ENCODE data around the gene C9orf152. TPM values are rescaled to one million over a fixed set of nuclear protein-coding genes. Genes with fewer than 3 reads are reported as not detected.

The C9orf152 gene
- total RNA-seq, 1 donor from 2014 or later, result not detected

DNA sequence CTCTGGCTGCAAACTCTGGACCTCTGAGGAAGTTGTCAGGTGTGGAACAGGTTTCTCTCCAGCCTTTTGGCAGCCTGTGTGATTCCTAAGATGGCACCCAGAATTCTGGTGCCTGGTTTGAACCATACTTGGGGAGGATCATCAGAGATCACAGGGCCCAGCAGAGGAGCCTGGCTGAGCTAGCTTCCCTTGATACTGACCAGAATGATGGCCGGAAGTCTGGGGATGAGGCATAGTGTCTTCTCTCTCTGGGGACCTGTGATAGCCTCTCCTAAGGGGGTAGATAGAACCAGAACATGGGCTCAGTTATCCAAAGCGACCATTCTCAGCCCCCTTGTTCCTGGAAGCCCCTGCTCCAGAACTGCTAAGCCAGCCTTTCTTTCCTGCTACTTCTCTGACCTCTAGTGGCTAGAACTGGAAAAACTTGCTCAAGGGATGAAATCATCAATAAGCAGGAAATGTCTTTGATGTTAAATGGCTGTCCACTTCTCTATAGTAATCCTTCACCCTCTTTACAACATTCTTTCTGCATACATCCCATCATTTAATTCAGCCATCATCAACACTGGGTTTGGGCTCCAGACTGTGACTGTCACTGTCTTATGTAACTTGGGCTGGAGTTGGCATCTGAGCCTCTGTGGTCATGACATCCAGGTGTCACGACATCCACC, 55.1 kb downstream of the C9orf152 start:
- Histone ChIP-seq H3K4me3 (no peak overlapping the region), H3K27me3 (no peaks in the 10 kb centered on the region), H3K79me2 (ENCODE audit: low read depth) (peaks cover 7% of the 10 kb centered on the region), H2AFZ (replicated peaks) (no peak overlapping the region), H3K9me3 (ENCODE audit: low read depth) (no peaks in the 10 kb centered on the region), H3K4me1 (no peaks in the 10 kb centered on the region), H4K20me1 (ENCODE audit: low read depth) (peaks cover 16% of the 10 kb centered on the region), H3K9ac (no peak overlapping the region), H3F3A (ENCODE audit: low read depth) (no peaks in the 10 kb centered on the region), H3K27ac (no peak overlapping the region), H3K4me2 (no peak overlapping the region), H3K36me3 (no peaks in the 10 kb centered on the region)
- peaks cover 21% of the 10 kb centered on the region for H3K36me3 Mint-ChIP-seq
- TF ChIP-seq, protein P1, sequence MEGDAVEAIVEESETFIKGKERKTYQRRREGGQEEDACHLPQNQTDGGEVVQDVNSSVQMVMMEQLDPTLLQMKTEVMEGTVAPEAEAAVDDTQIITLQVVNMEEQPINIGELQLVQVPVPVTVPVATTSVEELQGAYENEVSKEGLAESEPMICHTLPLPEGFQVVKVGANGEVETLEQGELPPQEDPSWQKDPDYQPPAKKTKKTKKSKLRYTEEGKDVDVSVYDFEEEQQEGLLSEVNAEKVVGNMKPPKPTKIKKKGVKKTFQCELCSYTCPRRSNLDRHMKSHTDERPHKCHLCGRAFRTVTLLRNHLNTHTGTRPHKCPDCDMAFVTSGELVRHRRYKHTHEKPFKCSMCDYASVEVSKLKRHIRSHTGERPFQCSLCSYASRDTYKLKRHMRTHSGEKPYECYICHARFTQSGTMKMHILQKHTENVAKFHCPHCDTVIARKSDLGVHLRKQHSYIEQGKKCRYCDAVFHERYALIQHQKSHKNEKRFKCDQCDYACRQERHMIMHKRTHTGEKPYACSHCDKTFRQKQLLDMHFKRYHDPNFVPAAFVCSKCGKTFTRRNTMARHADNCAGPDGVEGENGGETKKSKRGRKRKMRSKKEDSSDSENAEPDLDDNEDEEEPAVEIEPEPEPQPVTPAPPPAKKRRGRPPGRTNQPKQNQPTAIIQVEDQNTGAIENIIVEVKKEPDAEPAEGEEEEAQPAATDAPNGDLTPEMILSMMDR (IDR thresholded peaks at IDR 0.05), result peak; percentile 88
- TF ChIP-seq EZH2 (IDR thresholded peaks at IDR 0.05), result no peak
- H3K4me1 Mint-ChIP-seq, result peaks cover 35% of the 10 kb centered on the region
- DNase-seq (ENCODE audit: low spot score), result peak; percentile 77
- H3K4me3 Mint-ChIP-seq, result no peak overlapping the region
- H3K9me3 Mint-ChIP-seq, result peaks cover 4% of the 10 kb centered on the region
- H3K27ac Mint-ChIP-seq, result no peak overlapping the region
- H3K27me3 Mint-ChIP-seq (ENCODE audit: insufficient read depth, low read depth), result peaks cover 2% of the 10 kb centered on the region

Other genes with a start within 250 kb of the C9orf152 start
- gene TXN, start 48.3 kb upstream of the C9orf152 start, total RNA-seq (ENCODE audit: low replicate concordance), result 173 and 252 TPM in 2 replicates
- not detected in 2 replicates for gene TXNDC8, start 129.7 kb upstream of the C9orf152 start, total RNA-seq (ENCODE audit: low replicate concordance)